CD14-positive monocyte (primary cell): ENCODE measurements around the gene CLDND1. TPM values are rescaled to one million over a fixed set of nuclear protein-coding genes. Genes with fewer than 3 reads are reported as not detected.

Source experiments
- DNase-seq, 3 donors: peaks; one replicate each; pipeline ENCODE4 v3.0.0-alpha.2; 2011 to 2022
- H2AFZ ChIP-seq: 2 replicates; pipeline ENCODE4 v1.6.0; 2012; ENCODE audit warnings: mild to moderate bottlenecking, low read depth, low read length, inconsistent platforms; ENCODE audit not compliant: insufficient read depth, poor library complexity, severe bottlenecking
- H3K27ac ChIP-seq, 2 donors: 1 replicate in 1 of 2; 2 replicates in 1 of 2; pipeline ENCODE4 v1.5.1; 2012 to 2013; ENCODE audit warnings: low read length in 2 of 2, control low read depth in 1 of 2, inconsistent platforms in 1 of 2, low read depth in 1 of 2, mild to moderate bottlenecking in 1 of 2
- H3K27me3 ChIP-seq, 2 donors: one replicate each; pipeline versions ENCODE4 v1.6.0 to v1.6.1; 2011 to 2013; ENCODE audit warnings: low read length in 2 of 2; ENCODE audit not compliant: control insufficient read depth in 2 of 2, insufficient read depth in 2 of 2
- H3K36me3 ChIP-seq, 2 donors: replicated peaks in 1 of 2; 1 replicate in 1 of 2; 2 replicates in 1 of 2; pipeline versions ENCODE4 v1.5.1 to v1.6.1; 2012 to 2013; ENCODE audit warnings: low read length in 2 of 2, control low read depth in 1 of 2, inconsistent platforms in 1 of 2, mild to moderate bottlenecking in 1 of 2; ENCODE audit not compliant: insufficient read depth in 2 of 2, control insufficient read depth in 1 of 2
- H3K4me1 ChIP-seq, 2 donors: 1 replicate in 1 of 2; 2 replicates in 1 of 2; pipeline versions ENCODE4 v1.5.1 to v1.6.1; 2012 to 2013; ENCODE audit warnings: low read length in 2 of 2, control low read depth in 1 of 2, inconsistent platforms in 1 of 2, mild to moderate bottlenecking in 1 of 2, moderate library complexity in 1 of 2; ENCODE audit not compliant: insufficient read depth in 2 of 2, control insufficient read depth in 1 of 2
- H3K4me2 ChIP-seq: replicated peaks from 2 replicates; pipeline ENCODE3; 2012; ENCODE audit warnings: low read length, moderate library complexity, mild to moderate bottlenecking; ENCODE audit not compliant: poor library complexity, severe bottlenecking; ENCODE audit errors: extremely low read depth
- H3K4me3 ChIP-seq, 3 experiments: fragments of 200-600 bp in 1 of 3; sonication (generic) in 1 of 3; replicated peaks in 1 of 3; 1 replicate in 2 of 3; 2 replicates in 1 of 3; pipeline ENCODE4 v1.5.1; 2011 to 2013; ENCODE audit warnings: low read length in 3 of 3, mild to moderate bottlenecking in 3 of 3, control low read depth in 2 of 3, low read depth in 2 of 3, inconsistent platforms in 1 of 3, moderate library complexity in 1 of 3
- H3K79me2 ChIP-seq: 2 replicates; pipeline ENCODE4 v1.6.0; 2012; ENCODE audit warnings: mild to moderate bottlenecking, control low read depth, inconsistent platforms, low read length, moderate library complexity; ENCODE audit not compliant: insufficient read depth
- H3K9ac ChIP-seq: 2 replicates; pipeline ENCODE4 v1.6.0; 2017; ENCODE audit warnings: low read length, mild to moderate bottlenecking; ENCODE audit not compliant: insufficient read depth, poor library complexity, severe bottlenecking
- H3K9me3 ChIP-seq, 2 donors: replicated peaks in 1 of 2; 1 replicate in 1 of 2; 2 replicates in 1 of 2; pipeline versions ENCODE4 v1.5.1 to v1.6.1; 2012 to 2013; ENCODE audit warnings: low read length in 2 of 2, control low read depth in 1 of 2; ENCODE audit not compliant: control insufficient read depth in 1 of 2, insufficient read depth in 1 of 2
- H4K20me1 ChIP-seq: 2 replicates; pipeline ENCODE4 v1.6.0; 2012; ENCODE audit warnings: mild to moderate bottlenecking, low read length, control low read depth, moderate library complexity; ENCODE audit not compliant: insufficient read depth
- H3K27ac Mint-ChIP-seq, 7 donors: one replicate each; pipeline ENCODE4 v1.8.0; 2020; ENCODE audit warnings: mild to moderate bottlenecking in 7 of 7, mixed read lengths in 7 of 7, moderate library complexity in 6 of 7, inconsistent platforms in 2 of 7
- H3K27me3 Mint-ChIP-seq, 3 donors: one replicate each; pipeline ENCODE4 v1.8.0; 2021 to 2022; ENCODE audit warnings: low read depth in 3 of 3, mild to moderate bottlenecking in 3 of 3, mixed read lengths in 3 of 3, moderate library complexity in 3 of 3, inconsistent platforms in 1 of 3
- H3K36me3 Mint-ChIP-seq, 2 donors: one replicate each; pipeline ENCODE4 v1.8.0; 2020; ENCODE audit warnings: mixed read lengths in 2 of 2, inconsistent platforms in 1 of 2, mild to moderate bottlenecking in 1 of 2
- H3K4me1 Mint-ChIP-seq: one replicate; pipeline ENCODE4 v1.8.0; 2020; ENCODE audit warnings: mild to moderate bottlenecking, mixed read lengths
- H3K4me3 Mint-ChIP-seq, 2 donors: one replicate each; pipeline ENCODE4 v1.8.0; 2020; ENCODE audit warnings: mild to moderate bottlenecking in 2 of 2, mixed read lengths in 2 of 2, moderate library complexity in 1 of 2
- H3K9me3 Mint-ChIP-seq, 7 donors: one replicate each; pipeline ENCODE4 v1.8.0; 2020 to 2022; ENCODE audit warnings: mixed read lengths in 7 of 7, mild to moderate bottlenecking in 6 of 7, moderate library complexity in 6 of 7, inconsistent platforms in 2 of 7
- CTCF ChIP-seq: fragments of 200-600 bp; IDR thresholded peaks from one replicate; pipeline ENCODE4 v1.8.0; 2022; ENCODE audit warnings: antibody characterized with exemption, mild to moderate bottlenecking
- WGBS: methylation state at CpG from one replicate; pipeline ENCODE4 v1.1.5; 2013; ENCODE audit warnings: missing lambda C conversion rate; ENCODE audit not compliant: insufficient coverage; 5-methylcytosine and 5-hydroxymethylcytosine counted together
- intact Hi-C, 2 donors: fragments of 100-400 bp; cut with micrococcal nuclease; formaldehyde crosslinking; loops; one replicate each; pipeline versions ENCODE4 v1.15.0 to v1.15.1; 2023
- polyA plus RNA-seq, 3 donors: library from polyadenylated mRNA; depleted of rRNA in 1 of 3; unstranded in 2 of 3; stranded (reverse) in 1 of 3; fragments of 300-500 nt in 2 of 3; fragments of >200 nt in 1 of 3; fragmentation: Illumina TruSeq in 2 of 3; gene quantifications; 1 replicate in 2 of 3; 2 replicates in 1 of 3; pipeline ENCODE4 v1.2.3, GENCODE V29; 2012 to 2021

Gene CLDND1
- polyA plus RNA-seq, 3 donors = 65.3 to 91.8 (median 76.0) TPM

GRCh38 chr3:98513736-98514135 is 9.0 kb downstream of the CLDND1 start:
- Histone ChIP-seq H3K9me3 (no peaks in the 10 kb centered on the region), H3K4me3 (no peak overlapping the region), H2AFZ (no peak overlapping the region), H3K36me3 (peaks cover 32 to 65% of the 10 kb centered on the region in 2 donors), H3K4me1 (peaks cover 6 to 11% of the 10 kb centered on the region in 2 donors), H4K20me1 (no peaks in the 10 kb centered on the region), H3K9ac (no peak overlapping the region), H3K79me2 (peaks cover 4% of the 10 kb centered on the region), H3K4me2 (no peak overlapping the region), H3K27me3 (no peaks in the 10 kb centered on the region), H3K27ac (peak overlapping the region in 1 of 2 donors; percentile 51)
- no peak for DNase-seq
- H3K36me3 Mint-ChIP-seq = peaks cover 56 to 57% of the 10 kb centered on the region in 2 donors
- H3K4me1 Mint-ChIP-seq = peaks cover 16% of the 10 kb centered on the region
- no peaks in the 10 kb centered on the region for H3K27me3 Mint-ChIP-seq
- no peaks in the 10 kb centered on the region for H3K9me3 Mint-ChIP-seq
- TF ChIP-seq CTCF = no peak
- intact Hi-C loops = no loop called here
- peak overlapping the region in 4 of 7 donors; percentile 40 to 77 (median 70) for H3K27ac Mint-ChIP-seq
- WGBS = no CpG with 5 or more reads among the region's 3 CpGs
- H3K4me3 Mint-ChIP-seq = no peak overlapping the region

- H3K4me1 Mint-ChIP-seq = peaks cover 16% of the 10 kb centered on the region
- intact Hi-C loops = no loop called here
- no peaks in the 10 kb centered on the region for H3K9me3 ChIP-seq
- peak; percentile 49 to 70 (median 69) for DNase-seq
- no peak overlapping the region for H3K4me2 ChIP-seq
- peak overlapping the region; percentile 10 for H3K9ac ChIP-seq
- H3K4me1 ChIP-seq = peaks cover 6 to 11% of the 10 kb centered on the region in 2 donors
- no peaks in the 10 kb centered on the region for H3K9me3 Mint-ChIP-seq
- peaks cover 26 to 59% of the 10 kb centered on the region in 2 donors for H3K36me3 ChIP-seq
- H4K20me1 ChIP-seq = no peaks in the 10 kb centered on the region
- peak overlapping the region in 6 of 7 donors; percentile 2 to 77 (median 52) for H3K27ac Mint-ChIP-seq
- H3K27me3 ChIP-seq = no peaks in the 10 kb centered on the region
- H3K27me3 Mint-ChIP-seq = no peaks in the 10 kb centered on the region
- WGBS = no CpG with 5 or more reads among the region's 4 CpGs
- H2AFZ ChIP-seq = no peak overlapping the region
- peaks cover 55 to 56% of the 10 kb centered on the region in 2 donors for H3K36me3 Mint-ChIP-seq
- no peak for TF ChIP-seq CTCF
- H3K79me2 ChIP-seq = peaks cover under 1% of the 10 kb centered on the region
- no peak overlapping the region for H3K4me3 ChIP-seq
- no peak overlapping the region for H3K4me3 Mint-ChIP-seq
- peak overlapping the region; percentile 12 to 51 for H3K27ac ChIP-seq
Measured at GRCh38 chr3:98513091-98513511, 9.6 kb downstream of the CLDND1 start.
